Loucy (cell line): ENCODE results near the gene CSTF3.

Experiments used
- H2AFZ ChIP-seq: fragments of 200-600 bp; sonication (generic); 2 replicates; pipeline ENCODE4 v1.6.0; 2016; ENCODE audit warnings: antibody characterized with exemption, mild to moderate bottlenecking, low read length, moderate library complexity
- H3F3A ChIP-seq: fragments of 200-600 bp; 2 replicates; pipeline ENCODE4 v1.6.0; 2016; ENCODE audit warnings: antibody characterized with exemption, low read depth, mild to moderate bottlenecking
- H3K27me3 ChIP-seq: fragments of 200-600 bp; sonication (generic); 2 replicates; pipeline ENCODE4 v1.6.1; 2014; ENCODE audit warnings: low read length, mild to moderate bottlenecking; ENCODE audit not compliant: insufficient read depth, poor library complexity, severe bottlenecking
- H3K36me3 ChIP-seq: fragments of 200-600 bp; sonication (generic); 2 replicates; pipeline ENCODE4 v1.6.1; 2016; ENCODE audit warnings: low read length; ENCODE audit not compliant: insufficient read depth
- H3K4me1 ChIP-seq: fragments of 200-600 bp; sonication (generic); 2 replicates; pipeline ENCODE4 v1.5.1; 2014; ENCODE audit warnings: low read length, mild to moderate bottlenecking; ENCODE audit not compliant: insufficient read depth, poor library complexity, severe bottlenecking
- H3K4me2 ChIP-seq: fragments of 200-600 bp; sonication (generic); 2 replicates; pipeline ENCODE4 v1.6.0; 2014; ENCODE audit warnings: antibody characterized with exemption, low read length, low read depth, mild to moderate bottlenecking; ENCODE audit not compliant: poor library complexity, severe bottlenecking
- H3K4me3 ChIP-seq: fragments of 200-600 bp; sonication (generic); 2 replicates; pipeline ENCODE4 v1.5.1; 2014; ENCODE audit warnings: low read length, mild to moderate bottlenecking, mixed read lengths; ENCODE audit not compliant: poor library complexity, severe bottlenecking
- H3K79me2 ChIP-seq: fragments of 200-600 bp; sonication (generic); 2 replicates; pipeline ENCODE4 v1.6.1; 2014; ENCODE audit warnings: low read length; ENCODE audit not compliant: insufficient read depth
- H3K9ac ChIP-seq: fragments of 200-600 bp; sonication (generic); 2 replicates; pipeline ENCODE4 v1.6.0; 2014; ENCODE audit warnings: mild to moderate bottlenecking, low read depth, low read length, moderate library complexity; ENCODE audit not compliant: poor library complexity, severe bottlenecking
- H3K9me2 ChIP-seq: fragments of 200-600 bp; sonication (generic); replicated peaks from 2 replicates; pipeline ENCODE4 v1.6.1; 2016; ENCODE audit warnings: low read depth, low read length, mixed read lengths
- H3K9me3 ChIP-seq: fragments of 200-600 bp; sonication (generic); 2 replicates; pipeline ENCODE4 v1.6.1; 2014; ENCODE audit warnings: mild to moderate bottlenecking, antibody characterized with exemption, low read length, low read depth; ENCODE audit not compliant: insufficient read depth
- H4K20me1 ChIP-seq: fragments of 200-600 bp; sonication (generic); 2 replicates; pipeline ENCODE4 v1.6.0; 2014; ENCODE audit warnings: antibody characterized with exemption, low read length, mild to moderate bottlenecking; ENCODE audit not compliant: insufficient read depth, poor library complexity, severe bottlenecking
- CTCF ChIP-seq: fragments of 200-600 bp; sonication (generic); conservative IDR thresholded peaks from 2 replicates; pipeline ENCODE4 v1.5.1; 2014; ENCODE audit warnings: mild to moderate bottlenecking, antibody characterized with exemption, low read length
- EZH2phosphoT487 ChIP-seq: fragments of 200-600 bp; IDR thresholded peaks from 2 replicates; pipeline ENCODE4 v1.6.1; 2018; ENCODE audit warnings: antibody characterized with exemption, mild to moderate bottlenecking, moderate library complexity, borderline replicate concordance

Gene CSTF3

GRCh38 chr11:33161120-33162005 lies at the start of gene CSTF3:
Gene CSTF3, minus strand, starts transcription at chr11:33161480. Its CDS starts 155 bp downstream, at chr11:33161325.
- peak within 1 kb of the TSS; percentile 93 for H2AFZ ChIP-seq
- H3K9me3 ChIP-seq = no peaks in the 10 kb centered on the region
- peaks cover 76% of the 10 kb centered on the region for H3K79me2 ChIP-seq
- H3F3A ChIP-seq = 0 out of 2 replicates have a peak, but pooled peaks cover 4% of the 10 kb centered on the region
- no peaks in the 10 kb centered on the region for H3K9me2 ChIP-seq
- no peaks in the 10 kb centered on the region for H3K36me3 ChIP-seq
- H3K9ac ChIP-seq = peak within 1 kb of the TSS; percentile 99
- H4K20me1 ChIP-seq = peaks cover 43% of the 10 kb centered on the region
- peaks cover 35% of the 10 kb centered on the region for H3K4me1 ChIP-seq
- H3K27me3 ChIP-seq = peaks cover 7% of the 10 kb centered on the region
- TF ChIP-seq CTCF (0 out of 2 replicates have a peak, but pooled peaks have one; percentile 14), EZH2phosphoT487 (no peak)
- peak within 1 kb of the TSS; percentile 86 for H3K4me2 ChIP-seq
- H3K4me3 ChIP-seq = peak within 1 kb of the TSS; percentile 93

GRCh38 chr11:33208150-33208549 lies 46.9 kb upstream of the CSTF3 start:
- Histone ChIP-seq H3K9me3 (no peaks in the 10 kb centered on the region), H4K20me1 (no peaks in the 10 kb centered on the region), H3K4me3 (no peak overlapping the region), H3K36me3 (no peaks in the 10 kb centered on the region), H3K9me2 (no peaks in the 10 kb centered on the region), H3K4me2 (no peak overlapping the region), H3K79me2 (no peaks in the 10 kb centered on the region), H3K4me1 (no peaks in the 10 kb centered on the region), H2AFZ (no peak overlapping the region), H3K27me3 (no peaks in the 10 kb centered on the region), H3F3A (no peaks in the 10 kb centered on the region), H3K9ac (no peak overlapping the region)
- TF ChIP-seq EZH2phosphoT487 (no peak), CTCF (no peak)

GRCh38 chr11:33207408-33207985 lies 46.2 kb upstream of the CSTF3 start:
- Histone ChIP-seq H3K4me1 (no peaks in the 10 kb centered on the region), H3K4me2 (no peak overlapping the region), H3K36me3 (no peaks in the 10 kb centered on the region), H3F3A (no peaks in the 10 kb centered on the region), H3K9ac (no peak overlapping the region), H3K79me2 (no peaks in the 10 kb centered on the region), H2AFZ (no peak overlapping the region), H4K20me1 (no peaks in the 10 kb centered on the region), H3K9me2 (no peaks in the 10 kb centered on the region), H3K27me3 (no peaks in the 10 kb centered on the region), H3K9me3 (no peaks in the 10 kb centered on the region), H3K4me3 (no peak overlapping the region)
- no peak for TF ChIP-seq EZH2phosphoT487
- no peak for TF ChIP-seq CTCF
